Lung (tissue), 12 donors: ENCODE results near the gene HMGA1. TPM values are rescaled to one million over a fixed set of nuclear protein-coding genes. Genes with fewer than 3 reads are reported as not detected.
A peak's percentile ranks its signal among the peaks of the same experiment; 100 is the strongest.

Source experiments
- ATAC-seq: fragments of 200-7000 bp; cut with Tn5 transposase; one replicate; pipeline ENCODE4 v1.9.1; 2020; ENCODE audit warnings: moderate number of reproducible peaks; ENCODE audit not compliant: insufficient read depth, low FRiP score
- DNase-seq, 3 donors: peaks; one replicate each; pipeline ENCODE4 v3.0.0-alpha.2; 2013 to 2017
- H3K27ac ChIP-seq, 2 donors: one replicate each; pipeline ENCODE4 v1.5.1; 2013; ENCODE audit warnings: mild to moderate bottlenecking in 2 of 2, moderate library complexity in 2 of 2, control low read depth in 1 of 2, inconsistent platforms in 1 of 2, low read depth in 1 of 2, low read length in 1 of 2
- H3K27me3 ChIP-seq, 3 donors: one replicate each; pipeline ENCODE4 v1.5.1; 2013; ENCODE audit warnings: low read length in 2 of 3; ENCODE audit not compliant: control insufficient read depth in 3 of 3, insufficient read depth in 3 of 3
- H3K36me3 ChIP-seq, 4 donors: one replicate each; pipeline ENCODE4 v1.5.1; 2013; ENCODE audit warnings: low read length in 4 of 4, mild to moderate bottlenecking in 1 of 4, moderate library complexity in 1 of 4; ENCODE audit not compliant: control insufficient read depth in 4 of 4, insufficient read depth in 4 of 4
- H3K4me1 ChIP-seq, 5 donors: one replicate each; pipeline ENCODE4 v1.5.1; 2013; ENCODE audit warnings: low read length in 5 of 5, mild to moderate bottlenecking in 2 of 5, moderate library complexity in 1 of 5; ENCODE audit not compliant: control insufficient read depth in 5 of 5, insufficient read depth in 5 of 5
- H3K4me3 ChIP-seq: one replicate; pipeline ENCODE4 v1.5.1; 2013; ENCODE audit warnings: mild to moderate bottlenecking, control low read depth, moderate library complexity
- H3K9ac ChIP-seq, 2 donors: one replicate each; pipeline ENCODE4 v1.5.1; 2013; ENCODE audit warnings: low read length in 2 of 2, control low read depth in 1 of 2; ENCODE audit not compliant: insufficient read depth in 1 of 2
- H3K9me3 ChIP-seq, 4 donors: one replicate each; pipeline ENCODE4 v1.5.1; 2013; ENCODE audit warnings: low read length in 3 of 4, mild to moderate bottlenecking in 1 of 4, moderate library complexity in 1 of 4; ENCODE audit not compliant: control insufficient read depth in 4 of 4, insufficient read depth in 3 of 4
- CTCF ChIP-seq: IDR thresholded peaks from 2 replicates; pipeline ENCODE4 v1.5.1; 2012; ENCODE audit warnings: mild to moderate bottlenecking; ENCODE audit errors: control extremely low read depth, extremely low read depth
- WGBS, 2 donors: extraction: QIAGEN DNeasy Blood & Tissue Kit; methylation state at CpG; one replicate each; pipeline ENCODE4 v1.1.7; 2013; 5-methylcytosine and 5-hydroxymethylcytosine counted together
- polyA plus RNA-seq, 2 donors: library from polyadenylated mRNA; stranded (reverse); fragments of 200-250 nt; gene quantifications; one replicate each; pipeline ENCODE4 v1.2.1, GENCODE V29; 2013
- total RNA-seq, 2 donors: library from RNA; depleted of rRNA in 1 of 2; stranded (reverse); fragments of >200 nt in 1 of 2; gene quantifications; one replicate each; pipeline ENCODE4 v1.2.1, GENCODE V29; 2014 to 2021
- donor health status: control.
- donor health status: control.
- donor health status: Bipolar disorder and iron deficiency.
- donor health status: healthy.
- donor health status: DM: yes; HTN: yes; CAD: no.

Gene HMGA1
- total and polyA plus RNA-seq, 4 donors = 47.9 to 102 (median 96.9) TPM

- no peak overlapping the region for H3K27ac ChIP-seq
- H3K9me3 ChIP-seq = no peaks in the 10 kb centered on the region
- DNase-seq = no peak
- no peak overlapping the region for H3K4me3 ChIP-seq
- no peak for ATAC-seq
- 68 to 83% methylated on average over 2 of the region's 2 CpGs for WGBS, 2 donors
- no peak for TF ChIP-seq CTCF
- peaks cover 4 to 20% (median 7%) of the 10 kb centered on the region in 5 donors for H3K4me1 ChIP-seq
- no peak overlapping the region for H3K9ac ChIP-seq
- H3K27me3 ChIP-seq = no peaks in the 10 kb centered on the region
- H3K36me3 ChIP-seq = peaks cover 0 to 21% (median 0%) of the 10 kb centered on the region in 4 donors
Observed at GRCh38 chr6:34246249-34246562, 9.5 kb downstream of the HMGA1 start.

- ATAC-seq (no peak), DNase-seq (no peak)
- no peaks in the 10 kb centered on the region for H3K27me3 ChIP-seq
- H3K9ac ChIP-seq = no peak overlapping the region
- H3K4me1 ChIP-seq = peaks cover 4 to 20% (median 7%) of the 10 kb centered on the region in 5 donors
- H3K9me3 ChIP-seq = no peaks in the 10 kb centered on the region
- WGBS, 2 donors = 80 to 82% methylated on average over 8 of the region's 8 CpGs
- peak overlapping the region in 1 of 2 donors; percentile 18 for H3K27ac ChIP-seq
- peak; percentile 5 for TF ChIP-seq CTCF
- H3K4me3 ChIP-seq = no peak overlapping the region
- H3K36me3 ChIP-seq = peaks cover 0 to 16% (median 0%) of the 10 kb centered on the region in 4 donors
Observed at GRCh38 chr6:34246563-34247391, 10.1 kb downstream of the HMGA1 start.

- no peak for TF ChIP-seq CTCF
- H3K4me3 ChIP-seq = no peak overlapping the region
- H3K27me3 ChIP-seq = no peaks in the 10 kb centered on the region
- peaks cover 0 to 11% (median 0%) of the 10 kb centered on the region in 4 donors for H3K36me3 ChIP-seq
- peaks cover 4 to 20% (median 7%) of the 10 kb centered on the region in 5 donors for H3K4me1 ChIP-seq
- WGBS, 2 donors = 76 to 86% methylated on average over 6 of the region's 6 CpGs
- ATAC-seq (no peak), DNase-seq (no peak)
- H3K9ac ChIP-seq = no peak overlapping the region
- H3K9me3 ChIP-seq = no peaks in the 10 kb centered on the region
- peak overlapping the region in 1 of 2 donors; percentile 93 for H3K27ac ChIP-seq
Observed at GRCh38 chr6:34247481-34248197, 11.0 kb downstream of the HMGA1 start.
